ENCODE data around the gene VSIG4.

The VSIG4 gene

DNA sequence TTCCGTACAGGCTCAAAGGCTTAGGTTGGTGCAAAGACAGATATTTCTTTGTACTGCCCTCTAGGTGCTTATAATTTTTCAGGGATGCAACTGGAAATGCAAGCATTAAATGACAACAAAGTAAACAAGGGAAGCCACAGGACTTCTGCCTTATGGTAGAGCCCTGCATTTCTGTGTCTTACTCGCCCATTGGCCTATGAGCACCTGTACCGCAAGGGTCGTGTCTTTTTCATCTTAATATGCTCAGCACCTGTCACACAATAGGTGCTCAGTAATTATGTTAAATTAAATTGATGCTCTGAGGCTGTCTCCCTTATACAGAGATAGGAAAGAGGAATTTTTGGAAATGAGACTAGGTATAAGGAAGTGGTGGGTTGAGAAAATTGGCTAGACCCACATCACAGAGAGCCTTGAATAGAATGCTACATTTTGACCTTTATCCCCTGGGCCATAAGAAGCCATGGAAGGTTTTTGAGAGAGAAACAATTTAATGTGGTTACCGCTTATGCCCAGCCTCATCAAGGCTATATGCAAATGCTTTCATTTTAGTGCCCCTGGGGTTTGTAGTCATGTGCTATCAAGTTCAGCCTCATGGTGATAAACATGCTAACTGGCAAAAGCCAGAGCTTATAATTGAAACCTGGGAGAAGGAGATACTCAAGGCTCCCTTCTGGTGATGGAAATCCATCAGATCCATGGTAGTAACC lies 16.3 kb downstream of the VSIG4 start:
- FAIRE-seq, result no peak

DNA sequence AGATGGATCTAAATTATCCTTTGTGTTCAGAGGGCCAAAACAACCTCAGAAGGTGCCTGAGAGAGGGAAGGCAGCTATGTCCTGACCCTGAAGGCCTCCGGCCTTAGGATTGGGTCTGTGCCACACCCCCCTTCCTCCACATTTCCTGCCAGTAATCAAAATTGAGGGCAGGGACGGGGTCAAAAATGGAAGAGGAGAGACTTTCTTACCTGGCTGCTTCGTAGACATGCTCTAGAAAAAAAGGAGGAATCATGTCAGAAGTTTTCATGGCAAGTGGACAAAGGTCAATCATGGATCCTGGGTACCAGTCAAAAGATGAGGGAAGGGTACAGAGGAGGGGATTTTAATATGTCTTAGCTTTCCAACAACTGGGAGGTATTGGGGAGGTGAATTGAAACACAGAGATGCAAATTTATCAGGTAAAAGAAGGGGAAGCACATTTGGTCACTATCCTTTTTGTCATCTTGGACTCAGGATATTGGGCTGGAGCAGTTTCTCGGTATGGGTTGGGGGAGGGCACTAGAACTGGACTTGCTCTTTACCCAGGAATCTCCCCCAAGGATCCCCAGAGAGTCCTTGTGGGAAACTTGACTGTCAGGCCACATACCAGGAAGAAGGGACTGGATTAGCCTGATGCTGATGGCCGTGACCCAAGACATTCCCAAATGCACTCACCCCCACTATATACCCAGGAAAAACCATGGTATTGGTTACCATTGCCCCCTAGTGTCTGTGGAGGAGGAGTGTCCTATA lies 17.1 kb downstream of the VSIG4 start:
- no peak for FAIRE-seq

DNA sequence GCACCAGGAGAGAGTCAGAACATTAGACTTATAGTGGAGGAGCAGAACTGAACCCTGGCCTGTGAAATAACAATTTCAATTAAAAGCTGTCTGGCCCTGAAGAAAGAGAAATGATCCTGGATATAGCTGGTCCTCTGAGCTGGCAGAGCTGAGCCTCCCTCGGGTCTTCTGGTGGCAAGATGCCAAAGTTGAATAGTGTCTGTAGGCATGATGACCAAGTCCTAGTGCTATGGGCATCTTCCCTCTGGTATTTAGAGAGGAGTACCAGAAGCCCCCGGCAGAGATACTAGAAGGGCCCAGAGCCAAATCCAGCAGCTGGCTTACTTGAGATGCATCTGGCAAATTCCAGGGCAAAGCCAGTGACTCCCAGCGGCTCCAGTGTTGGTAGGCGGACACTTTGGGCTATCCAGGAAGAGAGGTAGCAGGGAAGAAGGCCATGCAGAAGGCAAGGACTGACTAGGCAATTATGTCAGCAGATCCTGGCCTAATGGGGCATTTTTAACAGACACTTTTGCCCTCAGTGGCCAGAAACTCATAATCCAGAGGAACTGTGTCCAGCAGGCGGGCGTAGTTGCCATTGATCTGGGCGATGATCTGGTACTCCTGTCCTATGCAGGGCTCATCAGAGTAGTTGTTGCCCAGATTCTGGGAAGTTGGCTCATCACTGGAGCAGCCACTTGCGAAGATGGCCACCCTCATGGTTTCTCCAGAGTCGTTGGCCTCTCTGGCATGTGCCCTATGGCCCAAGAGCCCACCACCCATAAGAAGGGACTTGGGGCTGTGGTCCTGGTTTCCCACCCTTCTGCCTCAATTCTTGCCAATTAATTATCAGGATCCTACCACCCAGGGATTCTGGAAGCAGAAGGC lies 17.9 kb downstream of the VSIG4 start:
- no peak for FAIRE-seq

DNA sequence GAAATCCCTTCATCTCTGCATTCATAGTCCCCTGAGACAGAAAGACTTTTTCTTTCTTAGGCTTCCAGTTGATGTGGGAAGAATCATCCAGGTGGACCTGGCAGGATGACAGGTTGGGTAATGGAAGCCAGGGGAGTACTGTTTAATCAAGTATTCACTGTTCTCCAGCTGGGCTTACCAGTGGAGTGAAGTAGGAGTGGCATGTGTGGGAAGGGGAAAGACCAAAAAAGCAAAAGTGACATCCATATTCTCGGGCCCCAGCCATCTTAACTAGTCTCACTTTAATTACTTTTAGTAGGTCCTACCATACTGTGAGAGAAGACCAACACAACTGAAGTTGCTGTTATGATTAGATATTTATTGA lies 18.5 kb downstream of the VSIG4 start:
- FAIRE-seq, result no peak

DNA sequence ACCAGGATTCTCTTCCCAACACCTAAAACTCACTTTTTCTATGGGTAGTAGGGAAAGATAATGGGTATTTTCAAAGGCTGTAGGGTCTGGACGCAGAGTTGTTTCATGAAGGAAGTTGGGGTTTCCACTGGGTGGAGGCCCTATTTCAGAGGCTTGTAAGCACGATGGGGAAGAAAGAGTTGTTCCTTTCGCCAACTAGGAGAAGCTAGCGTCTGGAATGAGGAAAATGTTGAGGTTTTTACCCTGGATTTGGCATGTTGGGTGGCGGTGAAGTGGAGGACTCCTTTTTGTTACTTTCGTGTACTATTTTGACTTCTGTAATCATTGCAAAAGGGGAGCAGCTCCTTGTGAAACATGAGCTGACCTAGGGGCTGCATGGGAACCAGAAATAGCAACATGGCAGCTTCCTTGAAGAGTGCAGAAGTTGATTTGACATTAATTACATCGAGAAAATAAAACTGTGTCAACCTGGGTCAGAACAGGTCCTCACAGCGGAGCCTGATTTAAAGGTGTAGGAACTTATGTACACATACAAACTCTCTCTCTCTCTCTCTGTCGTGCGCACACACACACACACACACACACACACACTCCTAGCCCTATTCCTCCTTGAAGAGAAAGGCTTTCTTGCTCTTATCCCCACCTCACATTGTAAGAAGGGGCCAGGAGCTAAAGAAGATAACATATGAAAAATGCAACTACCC lies 19.1 kb downstream of the VSIG4 start:
- no peak for FAIRE-seq

DNA sequence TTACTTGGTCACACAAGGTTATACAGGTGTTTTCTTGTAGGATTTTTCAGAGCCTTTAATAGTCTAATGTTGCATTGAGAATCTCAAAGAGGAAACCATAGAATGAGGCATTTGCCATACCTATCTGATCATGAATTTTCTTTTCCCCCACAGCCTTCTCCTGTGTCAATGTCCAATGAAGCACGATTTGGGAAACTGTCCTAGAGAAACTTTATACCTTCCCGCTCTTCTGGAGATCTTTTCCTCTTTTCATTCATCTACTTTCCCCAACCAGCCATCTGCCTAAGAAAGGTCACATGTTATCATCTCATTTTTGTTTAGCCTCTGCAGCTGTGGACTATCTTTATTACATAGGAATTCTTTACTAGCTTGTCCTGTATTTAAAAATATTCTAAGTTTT lies 19.9 kb downstream of the VSIG4 start:
- no peak for FAIRE-seq

DNA sequence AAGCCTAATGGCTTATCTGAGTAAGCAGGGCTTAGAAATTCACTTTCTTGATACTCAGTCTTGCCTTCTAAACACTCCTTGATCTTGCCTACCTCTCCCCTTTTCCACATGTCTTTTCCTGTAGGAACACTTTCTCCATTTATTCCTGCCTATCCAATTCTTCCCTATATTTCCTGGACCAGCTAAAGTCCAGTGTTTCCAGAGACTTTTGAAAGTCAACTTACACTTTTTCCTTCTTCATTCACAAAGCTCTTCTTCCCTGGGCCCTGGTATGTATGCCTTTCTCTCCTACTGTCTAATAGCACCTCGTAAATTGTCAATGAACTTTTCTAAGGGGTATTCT lies 20.6 kb downstream of the VSIG4 start:
- FAIRE-seq, result no peak

DNA sequence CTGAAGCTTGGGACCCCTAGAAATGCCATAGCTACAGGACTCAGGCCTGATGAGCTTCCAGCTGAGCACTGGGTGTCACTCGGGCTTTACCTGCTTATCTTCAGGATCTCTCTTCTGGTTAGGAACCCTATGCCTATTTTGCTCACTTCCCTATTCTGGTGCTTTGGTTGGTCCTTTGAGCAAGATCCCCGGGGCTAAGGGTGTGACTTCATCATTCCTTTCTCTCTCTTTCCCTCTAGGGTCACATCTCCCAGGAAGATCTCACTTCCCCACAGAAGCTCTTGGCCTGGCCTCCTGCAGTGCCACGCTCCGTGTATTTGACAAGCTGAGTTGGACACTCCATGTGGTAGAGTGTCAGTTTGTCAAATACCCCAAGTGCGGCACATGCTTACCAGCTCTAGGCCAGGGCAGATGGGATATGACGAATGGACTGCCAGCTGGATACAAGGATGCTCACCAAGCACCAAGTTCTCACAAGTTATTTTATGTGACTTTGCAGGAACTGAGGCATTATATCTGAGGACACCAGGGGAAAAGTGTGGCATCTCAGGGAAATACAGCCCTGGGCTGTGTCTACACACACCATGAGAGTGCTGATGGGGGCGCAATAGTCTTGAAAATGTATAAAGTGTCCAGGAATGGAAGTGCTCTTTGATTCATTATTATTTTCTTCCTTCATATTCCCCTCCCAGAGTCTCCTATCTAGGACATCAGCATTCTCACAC lies 21.1 kb downstream of the VSIG4 start:
- FAIRE-seq, result no peak

DNA sequence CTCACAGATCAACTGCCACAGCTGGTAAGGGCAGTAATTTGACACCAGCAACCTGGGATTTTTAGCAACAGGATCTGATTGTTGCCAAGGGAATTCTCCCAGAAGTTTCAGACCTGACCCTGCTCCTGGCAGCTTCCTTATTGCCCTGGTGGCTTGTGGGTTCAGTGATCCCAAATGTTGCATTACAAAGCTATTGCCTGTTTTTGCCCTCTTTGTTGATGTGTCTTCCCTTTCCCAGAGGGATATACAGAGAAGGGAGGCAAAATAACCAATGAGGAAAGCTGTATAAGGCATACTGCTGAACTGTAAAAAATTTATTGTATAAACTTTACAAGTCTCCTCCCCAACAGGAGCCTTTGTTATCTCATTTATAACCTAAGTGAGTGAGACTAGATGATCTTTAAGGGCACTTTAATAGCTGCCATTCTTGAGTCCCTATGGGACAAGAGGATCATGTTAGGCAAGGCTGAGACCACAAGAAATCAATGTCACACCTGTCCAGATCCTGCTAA lies 22.2 kb downstream of the VSIG4 start:
- FAIRE-seq, result no peak

DNA sequence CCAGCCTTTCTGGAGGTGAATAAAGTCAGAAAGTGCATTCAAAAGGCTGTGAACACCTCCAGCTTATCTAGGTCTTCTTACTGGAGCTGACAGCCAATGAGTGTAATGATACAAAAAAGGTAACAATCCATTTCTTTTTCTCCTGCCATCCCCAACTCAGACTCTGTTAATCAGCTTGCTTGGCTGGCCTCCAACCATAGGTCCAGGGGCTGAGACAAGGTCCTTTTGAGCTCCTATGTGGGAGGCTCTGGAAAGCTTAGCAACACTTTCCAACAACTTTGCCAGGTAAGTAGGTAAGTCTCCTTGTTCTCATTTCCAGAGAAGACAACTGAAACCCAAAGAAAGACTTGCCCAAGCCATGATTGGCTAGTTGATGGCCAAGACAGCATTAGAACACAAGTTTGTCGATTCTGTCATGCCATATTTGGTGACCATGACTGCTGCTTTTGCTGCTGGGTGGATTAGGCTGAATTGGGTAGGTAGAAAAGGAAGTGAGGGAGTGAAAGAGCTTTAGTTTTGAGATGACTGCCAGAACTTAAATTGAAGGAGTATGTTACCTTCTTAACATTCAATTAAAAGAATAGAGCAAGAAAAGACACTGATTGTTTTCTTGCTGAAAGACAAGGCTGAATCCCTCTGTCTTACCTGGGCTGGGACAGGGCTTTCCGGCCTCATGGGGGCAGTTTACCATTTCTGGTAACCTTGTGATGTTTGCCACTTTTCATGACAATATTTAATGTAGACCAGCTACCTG lies 22.8 kb downstream of the VSIG4 start:
- no peak for FAIRE-seq

DNA sequence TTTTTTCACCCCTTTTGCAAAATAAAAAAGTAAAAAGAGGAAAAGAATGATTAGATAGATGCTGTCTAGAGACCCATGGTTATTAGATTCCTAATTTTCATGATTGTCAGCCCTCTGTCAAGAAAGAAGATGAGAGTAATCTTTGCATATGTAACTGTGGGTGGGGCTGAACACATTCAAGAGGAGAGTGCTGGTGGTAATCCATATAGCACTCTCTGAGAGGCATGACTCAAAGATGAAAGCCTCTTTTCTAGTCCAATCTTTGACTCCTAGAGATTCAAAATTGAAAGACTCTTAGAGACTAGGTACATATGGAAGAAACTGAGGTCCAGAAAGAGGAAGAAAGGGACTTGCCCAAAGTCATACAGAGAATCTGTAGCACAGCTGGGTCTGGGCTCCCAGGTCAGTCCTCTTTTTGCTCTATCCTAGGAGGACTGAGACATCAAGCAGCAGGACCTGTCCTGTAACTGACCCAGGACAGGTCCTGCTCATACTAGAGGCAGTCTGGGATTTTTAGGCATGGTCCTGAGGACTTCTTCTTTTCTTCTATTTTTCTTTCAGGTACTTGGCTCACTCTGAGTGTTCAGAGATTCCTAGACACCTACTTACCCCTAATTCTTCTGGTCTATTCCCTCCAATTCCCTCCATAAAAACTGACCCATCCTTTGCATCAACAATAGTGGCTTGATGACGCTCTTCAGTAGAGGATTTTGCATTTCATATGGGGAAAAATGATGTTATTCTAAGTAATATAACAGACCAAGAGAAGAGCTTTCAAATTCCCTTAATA lies 23.8 kb downstream of the VSIG4 start:
- FAIRE-seq, result no peak

DNA sequence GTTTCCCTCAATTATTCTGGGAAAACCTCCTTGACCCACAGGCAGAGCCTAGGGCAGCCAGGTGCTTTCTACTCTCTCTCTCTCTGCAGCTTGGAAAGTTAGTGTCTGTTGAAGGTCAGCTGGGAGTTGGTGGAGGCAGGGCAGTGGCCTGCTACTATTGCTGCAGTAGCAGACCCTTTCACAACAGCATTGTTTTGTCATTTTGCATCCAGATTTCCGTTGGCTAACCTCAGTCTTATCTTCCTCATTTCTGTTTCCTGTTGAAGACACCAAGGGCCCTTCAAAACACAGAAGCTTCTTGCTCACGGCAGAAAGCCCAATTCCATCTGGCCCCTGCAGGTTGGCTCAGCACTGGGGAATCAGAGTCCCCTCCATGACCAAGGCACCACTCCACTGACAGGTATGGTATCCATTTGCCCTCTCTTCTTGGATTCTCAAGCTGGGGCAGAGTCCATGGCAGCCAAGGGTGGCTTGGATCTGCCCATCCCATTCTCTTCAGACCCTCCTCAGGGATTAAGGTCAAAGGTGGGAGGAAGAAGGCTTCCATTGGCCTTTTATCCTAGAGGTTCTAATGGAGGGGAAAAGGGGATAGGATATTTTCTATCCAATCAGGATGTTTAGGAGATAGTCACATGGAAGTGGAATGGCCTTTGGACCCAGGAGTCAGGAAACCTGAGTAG lies 24.6 kb downstream of the VSIG4 start:
- no peak for FAIRE-seq

DNA sequence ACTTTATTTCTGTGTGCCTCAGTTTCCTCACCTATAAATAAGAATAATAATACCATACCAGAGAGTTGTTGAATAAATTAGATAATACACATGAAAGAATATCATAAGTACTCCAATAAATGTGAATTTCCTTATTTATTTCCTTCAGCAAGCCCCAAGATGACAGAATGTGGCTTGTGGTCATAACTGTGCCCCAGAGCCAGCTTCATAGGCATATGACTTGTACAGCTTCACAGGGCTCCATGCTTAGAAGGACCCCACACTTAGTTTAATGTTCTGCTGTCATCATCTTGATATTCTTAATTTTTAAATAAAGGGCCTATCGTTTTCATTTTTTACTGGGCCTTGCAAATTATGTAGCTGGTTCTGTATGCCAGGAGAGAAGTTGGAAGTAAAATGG lies 25.3 kb downstream of the VSIG4 start:
- FAIRE-seq, result no peak

DNA sequence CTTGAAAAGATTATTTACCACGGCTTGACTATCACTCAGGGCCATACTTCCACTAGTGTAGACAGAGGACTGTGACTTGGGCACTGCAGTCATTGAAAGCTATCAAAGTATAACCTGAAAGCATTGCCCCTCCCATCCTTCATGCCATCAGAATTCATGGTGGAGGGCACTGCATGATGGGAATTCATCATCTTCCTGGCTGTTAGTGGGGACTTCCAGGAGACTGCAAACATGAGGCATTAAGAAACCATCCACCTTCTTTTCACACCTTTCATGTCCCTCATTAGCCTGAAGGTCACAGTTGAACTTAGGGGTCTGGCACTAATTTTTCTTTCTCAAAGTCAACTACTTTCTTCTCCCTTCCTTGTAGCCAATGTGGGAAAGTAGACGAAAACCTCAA lies 25.8 kb downstream of the VSIG4 start:
- no peak for FAIRE-seq

DNA sequence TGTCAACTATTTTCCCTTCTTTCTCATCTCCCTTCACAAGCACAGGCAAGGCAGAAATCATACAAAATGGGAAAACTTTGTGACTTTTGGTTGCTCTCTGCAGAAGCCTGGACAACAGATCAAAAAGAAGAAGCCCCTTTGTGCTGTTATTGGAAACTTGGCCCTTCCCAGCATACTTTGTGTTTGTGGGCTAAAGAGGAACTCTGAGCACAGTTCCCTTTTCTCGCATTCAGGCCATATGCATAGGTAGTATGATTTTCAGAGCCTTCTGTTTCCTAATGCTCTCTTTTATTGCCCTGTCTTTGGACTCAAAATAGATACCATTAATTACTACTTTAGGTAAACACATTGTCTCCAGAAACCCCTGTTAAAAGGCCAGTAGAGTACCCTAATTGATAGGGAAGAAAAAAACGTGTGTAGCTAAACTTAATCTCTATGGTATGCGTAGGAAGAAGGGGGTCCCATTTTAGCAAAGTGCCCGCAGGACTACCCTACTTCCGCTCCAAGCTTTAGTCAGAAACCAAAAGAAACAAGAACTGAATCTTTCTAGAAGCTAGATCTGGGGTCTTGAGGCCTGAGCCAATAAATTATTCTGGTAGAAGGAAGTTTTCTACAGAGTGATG lies 26.6 kb downstream of the VSIG4 start:
- no peak for FAIRE-seq

DNA sequence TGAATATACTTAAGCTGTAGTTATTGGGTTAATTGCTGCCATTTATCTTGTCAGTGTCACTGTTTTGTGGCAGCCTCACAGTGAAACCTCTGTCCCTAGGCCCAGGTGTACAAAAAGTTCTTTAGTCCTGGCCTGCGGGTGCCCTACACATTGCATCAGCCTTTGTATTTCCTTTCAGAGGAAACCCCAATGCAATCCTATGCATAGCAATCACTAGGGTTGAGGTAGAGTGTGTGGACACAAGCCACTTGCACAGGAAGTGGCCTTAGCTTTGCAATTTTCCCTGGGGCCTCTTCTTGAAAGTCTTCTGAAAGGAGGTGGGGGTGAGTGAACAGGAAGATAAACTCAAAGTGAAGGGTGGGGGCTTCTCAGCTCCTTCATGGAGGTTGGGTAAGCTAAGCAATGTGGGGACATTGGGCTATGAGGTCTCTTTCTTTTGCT lies 27.8 kb downstream of the VSIG4 start:
- no peak for FAIRE-seq

DNA sequence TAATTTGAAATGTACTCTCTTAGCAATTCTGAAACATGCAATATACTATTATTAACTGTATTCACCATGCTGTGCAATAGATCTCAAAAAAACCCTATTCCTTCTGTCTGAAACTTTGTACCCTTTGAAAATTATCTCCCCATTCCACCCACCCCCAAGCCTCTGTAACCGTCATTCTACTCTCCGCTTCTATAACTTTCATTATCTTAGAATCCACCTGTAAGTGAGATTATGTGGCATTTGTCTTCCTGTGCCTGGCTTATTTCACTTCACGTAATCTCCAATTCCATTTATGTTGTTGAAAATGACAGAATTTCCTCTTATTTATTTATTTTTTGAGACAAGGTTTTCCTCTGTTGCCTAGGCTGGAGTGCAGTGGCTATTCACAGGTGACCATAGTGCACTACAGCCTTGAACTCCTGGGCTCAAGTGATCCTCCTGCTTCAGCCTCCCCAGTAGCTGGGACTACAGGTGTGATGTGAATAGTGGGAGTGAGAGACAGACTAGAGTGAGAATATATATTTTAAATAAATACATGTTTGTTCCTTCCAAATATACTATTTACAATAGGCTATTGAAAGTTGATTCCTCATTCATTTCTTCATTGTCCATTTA lies 30.5 kb downstream of the VSIG4 start:
- no peak for FAIRE-seq

DNA sequence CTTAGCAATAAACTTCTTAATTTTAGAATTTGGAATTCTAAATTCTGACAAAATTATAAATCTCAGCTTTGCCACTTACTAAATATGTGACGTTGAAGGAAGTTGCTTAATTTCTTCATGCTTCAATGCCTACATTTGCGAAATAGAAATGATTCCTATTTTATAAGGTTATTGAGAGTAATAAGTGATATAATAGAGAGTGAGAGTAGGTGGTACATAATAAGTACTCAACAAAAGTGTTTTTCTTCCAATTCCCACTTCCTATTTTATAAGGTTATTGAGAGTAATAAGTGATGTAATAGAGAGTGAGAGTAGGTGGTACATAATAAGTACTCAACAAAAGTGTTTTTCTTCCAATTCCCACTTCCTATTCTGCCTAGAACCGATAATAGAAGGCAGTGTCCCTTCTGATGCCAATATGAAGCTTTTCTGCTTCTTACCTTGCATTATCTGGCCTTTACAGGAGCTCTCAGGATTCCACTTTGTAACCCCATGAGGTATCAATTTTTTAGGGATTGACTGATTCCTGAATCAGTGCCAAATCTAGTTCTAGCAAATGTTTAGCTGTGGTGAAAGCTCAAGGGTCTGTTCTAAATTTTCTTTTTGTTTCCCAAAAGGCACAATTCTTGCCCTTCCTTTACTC lies 31.4 kb downstream of the VSIG4 start:
- no peak for FAIRE-seq

All from endometrium (tissue), 2 donors.